DOHH2 (cell line): ENCODE data around the gene ANKRD37.

Source experiments
- H3F3A ChIP-seq: fragments of 200-600 bp; sonication (generic), shearing (Covaris generic); 2 replicates; pipeline ENCODE4 v1.6.0; 2016; ENCODE audit warnings: antibody characterized with exemption, mild to moderate bottlenecking; ENCODE audit not compliant: control insufficient read depth, insufficient read depth
- H3K27ac ChIP-seq: fragments of 200-600 bp; sonication (generic); 2 replicates; pipeline ENCODE4 v1.5.1; 2014; ENCODE audit warnings: low read depth, mild to moderate bottlenecking, low read length, moderate library complexity
- H3K27me3 ChIP-seq: fragments of 200-600 bp; sonication (generic); 2 replicates; pipeline ENCODE4 v1.6.1; 2014; ENCODE audit warnings: mild to moderate bottlenecking, low read length, mixed read lengths; ENCODE audit not compliant: control insufficient read depth
- H3K36me3 ChIP-seq: fragments of 200-600 bp; sonication (generic); 2 replicates; pipeline ENCODE4 v1.6.1; 2014; ENCODE audit warnings: mild to moderate bottlenecking, low read length, moderate library complexity, mixed read lengths; ENCODE audit not compliant: control insufficient read depth
- H3K4me1 ChIP-seq: fragments of 200-600 bp; sonication (generic); 2 replicates; pipeline ENCODE4 v1.6.1; 2014; ENCODE audit warnings: mild to moderate bottlenecking, low read length, mixed read lengths; ENCODE audit not compliant: control insufficient read depth
- H3K4me2 ChIP-seq: fragments of 200-600 bp; sonication (generic); 2 replicates; pipeline ENCODE4 v1.6.0; 2014; ENCODE audit warnings: mild to moderate bottlenecking, low read length, moderate library complexity
- H3K4me3 ChIP-seq: fragments of 200-600 bp; sonication (generic); 2 replicates; pipeline ENCODE4 v1.5.1; 2014; ENCODE audit warnings: mild to moderate bottlenecking, low read length, mixed read lengths
- H3K79me2 ChIP-seq: fragments of 200-600 bp; sonication (generic); 2 replicates; pipeline ENCODE4 v1.6.1; 2014; ENCODE audit warnings: mild to moderate bottlenecking, low read length, mixed read lengths; ENCODE audit not compliant: control insufficient read depth
- H3K9me2 ChIP-seq: fragments of 200-600 bp; sonication (generic); replicated peaks from 2 replicates; pipeline ENCODE4 v1.6.1; 2014; ENCODE audit warnings: mild to moderate bottlenecking, low read length, mixed read lengths; ENCODE audit not compliant: control insufficient read depth
- H3K9me3 ChIP-seq: fragments of 200-600 bp; sonication (generic); 2 replicates; pipeline ENCODE4 v1.6.1; 2014; ENCODE audit warnings: antibody characterized with exemption, low read length, mixed read lengths; ENCODE audit not compliant: control insufficient read depth, insufficient read depth
- H4K20me1 ChIP-seq: fragments of 200-600 bp; sonication (generic); 2 replicates; pipeline ENCODE4 v1.6.0; 2014; ENCODE audit warnings: low read depth, mild to moderate bottlenecking, antibody characterized with exemption, low read length, moderate library complexity; ENCODE audit not compliant: control insufficient read depth, insufficient read depth
- EZH2phosphoT487 ChIP-seq: fragments of 200-600 bp; sonication (generic); IDR thresholded peaks from 2 replicates; pipeline ENCODE4 v1.6.1; 2017; ENCODE audit warnings: borderline replicate concordance, mild to moderate bottlenecking, antibody characterized with exemption, low read length, moderate library complexity, mixed read lengths
- TF ChIP-seq, protein P1 (sequence below): fragments of 200-600 bp; sonication (generic); IDR thresholded peaks from one replicate; pipeline ENCODE4 v1.5.1; 2014; ENCODE audit warnings: antibody characterized with exemption, mild to moderate bottlenecking, low read depth, low read length; ENCODE audit not compliant: poor library complexity, severe bottlenecking

The ANKRD37 gene

DNA sequence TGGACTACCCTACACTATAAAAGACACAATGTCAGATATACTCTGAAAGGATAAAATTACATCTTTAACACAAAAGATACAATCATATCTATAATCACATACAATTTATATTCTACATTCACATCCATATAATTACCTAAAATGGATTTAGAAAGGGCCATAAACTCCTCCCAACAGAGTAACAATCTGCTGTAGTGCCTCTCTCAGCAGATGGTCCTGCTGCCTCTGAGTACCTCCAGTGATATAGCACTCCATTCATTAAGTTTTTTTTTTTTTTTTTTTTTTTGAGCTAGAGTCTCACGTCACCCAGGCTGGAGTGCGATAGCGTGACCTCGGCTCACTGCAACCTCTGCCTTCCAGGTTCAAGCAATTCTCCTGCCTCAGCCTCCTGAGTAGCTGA is 7.4 kb downstream of the ANKRD37 start:
- Histone ChIP-seq H3K9me2 (no peaks in the 10 kb centered on the region), H3K4me1 (peaks cover 11% of the 10 kb centered on the region), H4K20me1 (no peaks in the 10 kb centered on the region), H3K36me3 (peaks cover 56% of the 10 kb centered on the region), H3K27ac (no peak overlapping the region), H3K4me2 (no peak overlapping the region), H3K27me3 (no peaks in the 10 kb centered on the region), H3K9me3 (no peaks in the 10 kb centered on the region), H3K79me2 (no peaks in the 10 kb centered on the region), H3K4me3 (no peak overlapping the region), H3F3A (no peaks in the 10 kb centered on the region)
- TF ChIP-seq, protein P1, sequence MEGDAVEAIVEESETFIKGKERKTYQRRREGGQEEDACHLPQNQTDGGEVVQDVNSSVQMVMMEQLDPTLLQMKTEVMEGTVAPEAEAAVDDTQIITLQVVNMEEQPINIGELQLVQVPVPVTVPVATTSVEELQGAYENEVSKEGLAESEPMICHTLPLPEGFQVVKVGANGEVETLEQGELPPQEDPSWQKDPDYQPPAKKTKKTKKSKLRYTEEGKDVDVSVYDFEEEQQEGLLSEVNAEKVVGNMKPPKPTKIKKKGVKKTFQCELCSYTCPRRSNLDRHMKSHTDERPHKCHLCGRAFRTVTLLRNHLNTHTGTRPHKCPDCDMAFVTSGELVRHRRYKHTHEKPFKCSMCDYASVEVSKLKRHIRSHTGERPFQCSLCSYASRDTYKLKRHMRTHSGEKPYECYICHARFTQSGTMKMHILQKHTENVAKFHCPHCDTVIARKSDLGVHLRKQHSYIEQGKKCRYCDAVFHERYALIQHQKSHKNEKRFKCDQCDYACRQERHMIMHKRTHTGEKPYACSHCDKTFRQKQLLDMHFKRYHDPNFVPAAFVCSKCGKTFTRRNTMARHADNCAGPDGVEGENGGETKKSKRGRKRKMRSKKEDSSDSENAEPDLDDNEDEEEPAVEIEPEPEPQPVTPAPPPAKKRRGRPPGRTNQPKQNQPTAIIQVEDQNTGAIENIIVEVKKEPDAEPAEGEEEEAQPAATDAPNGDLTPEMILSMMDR, result no peak
- TF ChIP-seq EZH2phosphoT487, result no peak

DNA sequence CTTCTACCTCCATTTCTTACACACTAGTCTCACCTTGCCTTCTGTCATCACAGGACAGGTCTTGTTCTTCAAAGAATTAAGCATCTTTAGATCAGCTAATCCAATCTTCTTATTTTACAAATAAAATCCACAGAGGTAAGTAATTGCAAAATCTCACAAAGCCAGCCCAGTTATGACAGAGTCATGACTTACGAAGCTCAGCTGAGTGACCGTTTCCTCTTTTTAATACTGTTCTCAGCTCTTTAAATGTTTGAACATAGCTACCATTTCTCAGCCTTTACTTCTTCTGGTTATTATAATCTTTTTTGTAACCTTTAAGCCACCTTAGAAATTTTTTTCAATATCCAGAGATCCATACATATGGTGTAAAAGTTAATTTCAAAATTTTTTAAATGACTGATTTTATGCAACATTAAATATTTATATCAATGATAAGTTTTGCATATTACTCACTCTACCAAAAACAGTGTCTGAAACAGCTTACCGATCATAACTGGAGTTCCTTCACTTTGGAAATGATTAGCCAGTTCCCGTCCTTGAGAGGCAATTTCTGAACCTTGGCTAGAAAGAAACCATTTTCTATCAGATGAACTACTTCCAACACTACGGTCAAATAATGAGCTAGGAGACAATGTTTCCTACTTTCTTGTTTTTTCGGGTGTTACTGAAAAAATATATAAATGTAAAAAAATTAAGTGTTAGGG is 8.8 kb downstream of the ANKRD37 start:
- no peaks in the 10 kb centered on the region for H3K27me3 ChIP-seq
- no peaks in the 10 kb centered on the region for H3K9me2 ChIP-seq
- H3K4me2 ChIP-seq, result no peak overlapping the region
- no peaks in the 10 kb centered on the region for H3K9me3 ChIP-seq
- peaks cover 44% of the 10 kb centered on the region for H3K36me3 ChIP-seq
- peaks cover 10% of the 10 kb centered on the region for H3K4me1 ChIP-seq
- no peaks in the 10 kb centered on the region for H3F3A ChIP-seq
- H4K20me1 ChIP-seq, result no peaks in the 10 kb centered on the region
- no peak overlapping the region for H3K4me3 ChIP-seq
- H3K27ac ChIP-seq, result no peak overlapping the region
- TF ChIP-seq EZH2phosphoT487, result no peak
- TF ChIP-seq, protein P1, result no peak
- no peaks in the 10 kb centered on the region for H3K79me2 ChIP-seq

DNA sequence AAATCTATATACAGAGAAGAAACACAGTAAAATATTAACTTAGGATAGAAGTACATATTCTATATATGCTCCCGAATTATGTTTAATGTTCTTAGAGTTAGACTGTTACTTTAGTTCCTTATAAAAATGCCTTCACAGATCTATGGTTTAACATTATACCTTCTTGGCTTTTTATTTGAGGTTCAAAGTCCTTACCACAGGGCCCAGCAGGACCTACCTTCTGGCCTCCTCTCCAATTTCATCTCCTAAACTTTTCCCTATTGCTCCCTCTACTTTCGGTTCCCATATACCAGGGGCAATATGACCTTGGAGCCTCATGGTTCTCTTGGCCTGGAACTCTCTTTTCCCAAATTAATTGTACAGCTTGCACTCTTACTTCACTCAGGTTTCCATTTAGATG is 11.8 kb downstream of the ANKRD37 start:
- Histone ChIP-seq H3K4me1 (peaks cover 10% of the 10 kb centered on the region), H3K27ac (no peak overlapping the region), H3F3A (no peaks in the 10 kb centered on the region), H4K20me1 (no peaks in the 10 kb centered on the region), H3K79me2 (no peaks in the 10 kb centered on the region), H3K9me2 (no peaks in the 10 kb centered on the region), H3K27me3 (no peaks in the 10 kb centered on the region), H3K4me3 (no peak overlapping the region), H3K9me3 (no peaks in the 10 kb centered on the region), H3K36me3 (peaks cover 34% of the 10 kb centered on the region), H3K4me2 (no peak overlapping the region)
- TF ChIP-seq, protein P1, result no peak
- no peak for TF ChIP-seq EZH2phosphoT487
